HG03159 (cell line): Measurements from ENCODE around the gene HLA-G.
"Not testable (repeated sequence)": the region's sequence is repeated elsewhere in the genome, so short reads cannot be mapped to it uniquely, and the experiment has no call there.

ENCODE experiments used
- ATAC-seq: cut with Tn5 transposase; IDR thresholded peaks from one replicate; pipeline ENCODE4 v1.9.1; 2021; ENCODE audit warnings: mild to moderate bottlenecking, moderate library complexity; ENCODE audit not compliant: unreplicated experiment

HLA-G gene

DNA sequence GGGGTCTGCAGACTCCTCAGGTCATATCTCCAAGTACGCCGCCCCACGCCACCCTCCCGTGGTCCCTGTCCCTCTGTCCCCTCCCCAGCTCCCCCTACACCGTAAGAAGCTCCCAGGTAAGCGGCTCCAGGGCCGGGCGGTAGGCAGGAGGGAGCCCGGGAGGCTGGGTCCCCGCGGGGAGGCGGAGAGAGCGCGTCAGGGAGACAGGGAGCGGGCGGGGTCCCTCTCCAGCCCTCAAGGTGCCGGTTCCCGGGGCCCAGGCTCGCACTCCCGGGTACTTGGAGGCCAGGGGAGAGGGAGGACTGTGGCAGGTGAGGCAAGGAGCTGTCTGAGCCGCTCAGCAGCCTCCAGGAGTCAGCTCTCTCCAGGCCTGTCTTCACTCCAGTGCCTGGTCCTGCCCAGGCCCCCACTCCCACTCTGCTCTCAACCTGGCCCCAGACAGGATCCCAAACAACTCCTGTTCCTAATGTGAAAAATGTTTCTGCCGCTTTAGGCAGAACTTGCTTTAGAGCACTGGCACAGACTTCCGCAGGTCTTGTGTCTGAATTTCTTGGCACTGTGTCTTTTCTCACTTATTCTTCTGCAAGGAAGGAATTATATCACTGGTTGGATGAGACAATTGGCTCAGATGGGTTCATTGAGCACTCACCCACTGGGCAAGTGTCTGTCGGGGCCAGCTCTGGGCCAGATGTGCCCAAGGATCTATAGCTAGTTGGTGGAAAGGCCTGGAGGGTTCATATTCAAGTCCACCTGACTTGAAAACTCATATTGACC is 36.6 kb downstream of the HLA-G start:
- ATAC-seq, result no peak

DNA sequence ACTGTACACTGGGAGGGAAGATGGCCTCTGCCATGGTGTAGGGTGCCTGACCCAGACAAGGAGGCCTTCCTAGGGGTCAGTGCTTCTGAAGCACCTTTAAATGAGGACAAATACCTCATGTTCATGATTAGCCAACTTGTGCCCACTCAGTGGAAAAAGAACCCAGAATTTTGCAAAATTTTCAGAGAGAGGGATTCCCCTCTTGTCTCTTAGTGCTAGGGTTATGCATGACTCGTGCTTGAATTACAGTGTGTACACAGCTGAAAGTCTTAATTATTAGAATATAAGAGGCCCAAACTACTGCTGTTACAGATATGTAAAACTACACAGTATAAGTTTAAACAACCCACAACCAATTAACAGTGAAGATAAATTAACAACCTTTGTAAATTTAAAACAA is 38.0 kb downstream of the HLA-G start:
- ATAC-seq, result no peak

DNA sequence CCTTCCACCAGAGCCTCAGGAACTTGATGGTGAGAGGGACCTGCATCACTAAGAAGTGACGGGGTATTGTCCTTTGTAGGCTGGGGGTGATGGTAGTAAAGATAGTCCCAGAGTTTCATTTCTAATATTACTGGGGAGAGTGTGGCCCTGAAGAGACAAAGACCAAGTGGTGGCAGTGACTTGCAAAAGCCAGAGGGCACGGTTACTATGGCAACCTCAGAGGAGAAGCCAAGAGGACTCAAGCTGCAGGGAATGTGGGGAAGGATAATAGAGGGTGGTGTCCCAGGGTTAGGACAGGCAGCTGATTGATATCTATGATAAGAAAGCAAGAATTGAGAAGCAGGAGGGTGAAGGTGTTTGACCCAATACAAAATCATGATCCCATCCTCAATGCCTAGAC is 42.5 kb downstream of the HLA-G start:
- no peak for ATAC-seq

DNA sequence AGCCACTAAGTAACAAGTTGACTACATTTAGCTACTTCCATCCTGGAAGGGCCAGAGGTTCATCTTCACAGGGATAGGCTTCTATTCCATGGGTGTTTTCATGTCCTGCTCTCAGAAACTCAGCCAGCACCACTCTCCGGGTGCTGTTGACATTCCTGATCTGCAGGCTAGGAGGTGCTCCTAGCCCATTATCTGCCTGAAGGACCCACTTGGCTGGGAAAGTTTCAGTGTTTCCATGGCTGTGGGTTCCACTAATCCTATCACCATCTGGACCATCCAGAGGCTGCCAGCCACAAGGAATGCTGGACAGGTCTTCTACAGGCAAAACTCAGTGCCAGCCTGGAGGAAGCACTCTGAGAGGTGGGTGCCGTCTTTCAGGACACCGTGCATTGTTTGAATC is 45.2 kb downstream of the HLA-G start:
- ATAC-seq, result no peak

DNA sequence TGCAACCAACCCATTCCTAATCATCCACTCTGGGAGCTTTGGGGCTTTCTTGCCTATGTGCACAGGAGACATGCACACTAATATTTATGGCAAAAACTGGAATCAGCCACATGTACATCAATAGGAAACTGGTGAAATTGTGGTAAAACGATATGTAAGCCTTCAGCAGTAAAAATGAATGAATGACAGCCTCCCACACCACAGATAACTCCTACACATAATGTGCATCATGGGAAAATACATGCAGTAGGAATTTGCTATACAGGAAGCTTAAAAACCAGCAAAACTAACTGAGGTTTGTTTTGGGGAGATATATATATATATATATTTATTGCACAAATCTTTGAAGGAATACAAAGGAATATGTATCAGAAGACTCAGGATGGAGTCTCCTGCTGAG is 47.6 kb downstream of the HLA-G start:
- no peak for ATAC-seq

DNA sequence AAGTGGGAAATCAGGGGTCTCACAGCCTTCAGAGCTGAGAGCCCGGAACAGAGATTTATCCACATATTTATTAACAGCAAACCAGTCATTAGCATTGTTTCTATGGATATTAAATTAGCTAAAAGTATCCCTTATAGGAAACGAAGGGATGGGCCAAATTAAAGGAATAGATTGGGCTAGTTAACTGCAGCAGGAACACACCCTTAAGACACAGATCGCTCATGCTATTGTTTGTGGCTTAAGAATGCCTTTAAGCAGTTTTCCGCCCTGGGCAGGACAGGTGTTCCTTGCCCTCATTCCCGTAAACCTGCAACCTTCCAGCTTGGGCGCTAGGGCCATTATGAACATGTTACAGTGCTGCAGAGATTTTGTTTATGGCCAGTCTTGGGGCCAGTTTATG is 48.1 kb downstream of the HLA-G start:
- not testable (repeated sequence) for ATAC-seq
